Osteocyte (in vitro differentiated cells): ENCODE measurements around the gene ENAH. TPM values are rescaled to one million over a fixed set of nuclear protein-coding genes. Genes with fewer than 3 reads are reported as not detected.
"Not testable (repeated sequence)": the region's sequence is repeated elsewhere in the genome, so short reads cannot be mapped to it uniquely, and the experiment has no call there.

Experiments
- DNase-seq: peaks from one replicate; pipeline ENCODE4 v3.0.0; 2021; ENCODE audit warnings: mixed read lengths; ENCODE audit not compliant: unreplicated experiment; ENCODE audit errors: extremely low spot score
- H3K27ac Mint-ChIP-seq: one replicate; pipeline ENCODE4 v1.8.0; 2021; ENCODE audit warnings: mild to moderate bottlenecking, mixed read lengths; ENCODE audit not compliant: unreplicated experiment
- H3K27me3 Mint-ChIP-seq: one replicate; pipeline ENCODE4 v1.8.0; 2021; ENCODE audit warnings: mixed read lengths; ENCODE audit not compliant: unreplicated experiment
- H3K36me3 Mint-ChIP-seq: one replicate; pipeline ENCODE4 v1.8.0; 2021; ENCODE audit warnings: mixed read lengths; ENCODE audit not compliant: unreplicated experiment
- H3K4me1 Mint-ChIP-seq: one replicate; pipeline ENCODE4 v1.8.0; 2021; ENCODE audit warnings: mixed read lengths; ENCODE audit not compliant: unreplicated experiment
- H3K4me3 Mint-ChIP-seq: one replicate; pipeline ENCODE4 v1.8.0; 2021; ENCODE audit warnings: mild to moderate bottlenecking, moderate library complexity, mixed read lengths; ENCODE audit not compliant: unreplicated experiment
- H3K9me3 Mint-ChIP-seq: one replicate; pipeline ENCODE4 v1.8.0; 2021; ENCODE audit warnings: mixed read lengths; ENCODE audit not compliant: unreplicated experiment
- total RNA-seq: library from RNA; stranded (reverse); gene quantifications from 2 replicates; pipeline ENCODE4 v1.2.1, GENCODE V29; 2021
- TF ChIP-seq, protein P1 (sequence below): fragments of 200-600 bp; sonication (generic); IDR thresholded peaks from 2 replicates; pipeline ENCODE4 v1.5.0; 2021; ENCODE audit warnings: antibody characterized with exemption, mild to moderate bottlenecking, moderate library complexity

The ENAH gene
- total RNA-seq, 1 donor from 2014 or later = 232 TPM

DNA sequence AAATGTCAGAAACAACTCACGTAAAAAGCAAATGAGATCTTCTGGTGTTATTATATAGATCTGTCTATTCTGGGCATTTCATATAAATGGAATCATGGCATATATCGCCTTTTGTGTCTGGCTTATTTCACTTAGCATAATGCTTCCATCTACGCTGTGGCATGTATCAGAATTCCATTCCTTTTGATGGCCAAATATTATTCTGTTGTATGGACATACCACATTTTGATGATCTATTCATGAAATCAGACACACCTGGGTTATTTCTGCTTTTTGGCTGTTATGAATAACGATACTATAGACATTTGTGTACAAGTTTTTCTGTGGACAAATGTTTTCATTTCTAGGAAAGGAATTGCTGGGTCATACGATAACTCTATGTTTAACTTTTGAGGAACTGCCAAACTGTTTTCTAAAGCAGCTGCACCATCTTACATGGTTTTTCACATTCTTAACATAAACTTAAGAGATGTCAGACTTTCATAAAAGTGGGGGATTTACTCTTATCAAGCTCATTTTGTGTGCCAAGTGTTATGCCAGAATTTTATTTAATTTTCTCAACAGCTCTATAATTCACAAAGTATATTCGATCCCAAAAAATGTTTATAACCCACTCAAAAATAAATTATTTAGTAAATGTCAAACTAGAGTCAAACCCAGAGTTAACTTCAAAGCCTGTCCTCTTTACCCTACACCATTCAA is 7.6 kb downstream of the ENAH start:
- peaks cover 10% of the 10 kb centered on the region for H3K9me3 Mint-ChIP-seq

DNA sequence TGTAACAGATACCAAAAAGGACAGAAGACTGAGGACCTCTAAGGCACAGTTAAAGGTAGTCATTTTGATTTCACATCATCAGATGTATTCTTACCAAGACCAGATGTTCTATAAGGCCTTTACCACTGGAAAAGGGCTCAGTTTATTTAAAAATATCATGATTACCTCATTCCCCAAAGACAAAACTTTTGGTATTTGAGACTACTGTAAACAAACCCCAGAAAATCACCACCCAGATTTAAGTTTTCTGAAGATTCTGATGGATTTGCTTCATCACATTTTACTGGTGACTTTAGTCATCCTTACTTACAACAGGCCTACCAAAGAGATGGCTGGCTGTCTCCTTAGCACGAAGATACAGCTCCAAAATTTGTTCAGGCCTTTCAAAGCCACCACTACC is 8.3 kb downstream of the ENAH start:
- H3K4me1 Mint-ChIP-seq = peaks cover 53% of the 10 kb centered on the region

More for the DNA sequence above, 7.6 kb downstream of the ENAH start:
- H3K4me3 Mint-ChIP-seq = no peak overlapping the region
- peak overlapping the region; percentile 28 for H3K27ac Mint-ChIP-seq
- DNase-seq = no peak
- H3K27me3 Mint-ChIP-seq = no peaks in the 10 kb centered on the region
- peaks cover 18% of the 10 kb centered on the region for H3K36me3 Mint-ChIP-seq
- TF ChIP-seq, protein P1, sequence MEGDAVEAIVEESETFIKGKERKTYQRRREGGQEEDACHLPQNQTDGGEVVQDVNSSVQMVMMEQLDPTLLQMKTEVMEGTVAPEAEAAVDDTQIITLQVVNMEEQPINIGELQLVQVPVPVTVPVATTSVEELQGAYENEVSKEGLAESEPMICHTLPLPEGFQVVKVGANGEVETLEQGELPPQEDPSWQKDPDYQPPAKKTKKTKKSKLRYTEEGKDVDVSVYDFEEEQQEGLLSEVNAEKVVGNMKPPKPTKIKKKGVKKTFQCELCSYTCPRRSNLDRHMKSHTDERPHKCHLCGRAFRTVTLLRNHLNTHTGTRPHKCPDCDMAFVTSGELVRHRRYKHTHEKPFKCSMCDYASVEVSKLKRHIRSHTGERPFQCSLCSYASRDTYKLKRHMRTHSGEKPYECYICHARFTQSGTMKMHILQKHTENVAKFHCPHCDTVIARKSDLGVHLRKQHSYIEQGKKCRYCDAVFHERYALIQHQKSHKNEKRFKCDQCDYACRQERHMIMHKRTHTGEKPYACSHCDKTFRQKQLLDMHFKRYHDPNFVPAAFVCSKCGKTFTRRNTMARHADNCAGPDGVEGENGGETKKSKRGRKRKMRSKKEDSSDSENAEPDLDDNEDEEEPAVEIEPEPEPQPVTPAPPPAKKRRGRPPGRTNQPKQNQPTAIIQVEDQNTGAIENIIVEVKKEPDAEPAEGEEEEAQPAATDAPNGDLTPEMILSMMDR = no peak
- peaks cover 56% of the 10 kb centered on the region for H3K4me1 Mint-ChIP-seq

DNA sequence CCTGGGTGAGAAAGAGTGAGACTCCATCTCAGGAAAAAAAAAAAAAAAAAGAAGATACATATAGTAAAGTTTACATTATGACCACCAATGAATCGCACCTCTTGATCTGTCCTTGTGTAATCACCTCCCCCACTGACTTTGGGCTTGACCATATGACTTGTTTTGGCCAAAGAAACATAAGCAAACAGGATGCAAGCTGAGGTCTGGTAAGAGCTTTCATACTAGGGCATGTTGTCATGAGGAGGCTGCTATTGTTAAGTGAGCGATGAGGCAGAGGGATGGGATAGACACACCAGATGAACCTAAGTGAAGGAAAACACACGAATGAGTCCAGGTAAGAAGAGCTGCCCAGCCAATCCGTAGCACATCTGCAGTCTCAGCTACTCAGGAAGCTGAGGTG is 10.7 kb downstream of the ENAH start:
- H3K27me3 Mint-ChIP-seq = no peaks in the 10 kb centered on the region
- H3K4me3 Mint-ChIP-seq = no peak overlapping the region
- peaks cover 29% of the 10 kb centered on the region for H3K36me3 Mint-ChIP-seq
- TF ChIP-seq, protein P1 = no peak
- H3K27ac Mint-ChIP-seq = peak overlapping the region; percentile 11
- peaks cover 40% of the 10 kb centered on the region for H3K4me1 Mint-ChIP-seq
- peaks cover 10% of the 10 kb centered on the region for H3K9me3 Mint-ChIP-seq
- no peak for DNase-seq

More for the DNA sequence above, 8.3 kb downstream of the ENAH start:
- H3K4me3 Mint-ChIP-seq = no peak overlapping the region
- H3K27ac Mint-ChIP-seq = peak overlapping the region; percentile 64
- DNase-seq = no peak
- H3K9me3 Mint-ChIP-seq = peaks cover 10% of the 10 kb centered on the region
- peaks cover 22% of the 10 kb centered on the region for H3K36me3 Mint-ChIP-seq
- H3K27me3 Mint-ChIP-seq = no peaks in the 10 kb centered on the region
- TF ChIP-seq, protein P1 = no peak

DNA sequence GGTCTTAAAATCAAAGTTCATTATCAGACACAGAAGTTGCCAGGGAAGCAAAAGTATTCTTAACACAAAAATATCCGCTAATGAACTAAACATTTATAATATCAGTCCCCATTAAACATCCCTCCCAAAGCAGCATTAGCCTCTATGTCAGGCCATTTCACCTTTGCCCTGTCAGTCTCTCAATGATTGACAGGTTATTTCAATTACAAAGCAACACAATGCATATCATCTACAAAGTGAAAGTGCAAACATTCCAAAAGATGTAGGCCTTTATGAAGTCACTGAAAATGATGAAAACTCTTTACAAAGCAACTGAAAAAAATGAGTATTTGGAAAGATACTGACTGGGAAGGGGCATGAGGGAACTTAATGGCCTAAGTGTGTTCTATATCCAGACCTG is 14.1 kb downstream of the ENAH start:
- H3K9me3 Mint-ChIP-seq = peaks cover 8% of the 10 kb centered on the region
- H3K4me1 Mint-ChIP-seq = peaks cover 41% of the 10 kb centered on the region
- no peak for DNase-seq
- H3K27me3 Mint-ChIP-seq = no peaks in the 10 kb centered on the region
- peaks cover 29% of the 10 kb centered on the region for H3K36me3 Mint-ChIP-seq
- H3K4me3 Mint-ChIP-seq = no peak overlapping the region
- TF ChIP-seq, protein P1 = no peak
- H3K27ac Mint-ChIP-seq = peak overlapping the region; percentile 43

DNA sequence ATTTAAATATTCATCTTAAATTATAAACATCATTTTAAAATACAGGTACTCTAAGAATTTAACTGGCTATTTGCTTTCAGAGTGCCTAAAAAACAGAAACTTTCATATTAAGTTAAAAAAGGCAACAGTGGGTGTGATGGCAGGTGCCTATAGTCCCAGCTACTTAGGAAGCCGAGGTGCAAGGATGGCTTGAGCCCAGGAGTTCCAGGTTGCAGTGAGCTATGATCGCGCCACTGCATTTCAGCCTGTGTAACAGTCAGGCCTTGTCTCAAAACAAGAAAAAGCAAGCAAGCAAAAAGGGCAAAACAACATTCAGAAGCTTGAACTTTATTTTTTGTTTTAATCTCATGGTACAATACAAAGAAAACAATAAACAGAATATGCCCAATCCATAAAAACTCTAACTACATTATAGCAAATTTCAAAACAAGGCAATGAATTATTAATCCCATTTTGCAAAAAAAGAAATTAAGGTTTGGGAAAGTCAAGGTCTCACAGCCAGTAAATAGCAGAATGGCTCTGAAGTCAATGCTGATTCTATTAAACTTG is 15.2 kb downstream of the ENAH start:
- Mint-ChIP-seq H3K4me1 (peaks cover 36% of the 10 kb centered on the region), H3K36me3 (peaks cover 23% of the 10 kb centered on the region), H3K4me3 (no peak overlapping the region), H3K27me3 (no peaks in the 10 kb centered on the region), H3K9me3 (peaks cover 4% of the 10 kb centered on the region), H3K27ac (no peak overlapping the region)
- TF ChIP-seq, protein P1 = no peak
- no peak for DNase-seq

DNA sequence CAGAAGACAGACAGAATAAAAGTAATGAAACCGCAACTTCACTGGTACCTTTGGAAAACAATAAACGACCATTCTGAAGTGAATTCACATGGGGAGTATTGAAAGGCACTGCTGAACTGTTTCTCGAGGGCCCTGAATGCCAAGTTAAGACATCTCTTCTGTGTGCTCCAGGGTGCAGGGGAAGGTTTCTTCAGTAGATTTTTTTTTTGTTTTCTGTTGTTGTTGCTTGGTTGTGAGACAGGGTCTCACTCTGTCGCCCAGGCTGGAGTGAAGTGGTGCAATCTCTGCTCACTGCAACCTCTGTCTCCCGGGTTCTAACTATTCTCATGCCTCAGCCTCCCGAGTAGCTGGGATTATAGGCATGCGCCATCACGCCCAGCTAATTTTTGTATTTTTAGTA is 15.9 kb downstream of the ENAH start:
- H3K27me3 Mint-ChIP-seq, DNase-seq: not testable (repeated sequence)
- H3K4me1 Mint-ChIP-seq = peaks cover 36% of the 10 kb centered on the region

More for the DNA sequence above, 15.9 kb downstream of the ENAH start:
- not testable (repeated sequence) for H3K4me3 Mint-ChIP-seq, H3K9me3 Mint-ChIP-seq
- Mint-ChIP-seq H3K27ac (peak overlapping the region; percentile 74), H3K36me3 (peaks cover 20% of the 10 kb centered on the region)
